Measurements from ENCODE around the gene FBP2.

- no peak for TF ChIP-seq EZH2phosphoT487 (conservative IDR thresholded peaks at IDR 0.05; ENCODE audit: low read length)
- no peak for TF ChIP-seq CTCF (IDR thresholded peaks at IDR 0.05; ENCODE audit: insufficient read depth, low read length, poor library complexity, severe bottlenecking)
These were observed 4.9 kb downstream of the FBP2 start for GRCh38 chr9:94588681-94589080.

Measured in SU-DHL-6 (cell line).